Neural progenitor cell (in vitro differentiated cells): ENCODE measurements around the gene S100A12.

Experiments
- CTCF ChIP-seq: fragments of 200-600 bp; sonication (generic); IDR thresholded peaks from 2 replicates; pipeline ENCODE4 v1.5.1; 2017; ENCODE audit warnings: antibody characterized with exemption, mild to moderate bottlenecking
- EZH2 ChIP-seq: fragments of 200-600 bp; sonication (generic); IDR thresholded peaks from 2 replicates; pipeline ENCODE4 v1.6.1; 2017; ENCODE audit warnings: antibody characterized with exemption, mild to moderate bottlenecking, moderate library complexity

- TF ChIP-seq EZH2 (no peak), CTCF (no peak)
Measured at GRCh38 chr1:153364156-153364555, 11.3 kb downstream of the S100A12 start.
